ENCODE results near the gene SKP2. TPM values are rescaled to one million over a fixed set of nuclear protein-coding genes. Genes with fewer than 3 reads are reported as not detected.

SKP2 gene
- total and polyA plus RNA-seq, 5 donors from 2014 or later, result 13.9 to 22.8 (median 21.1) TPM

GRCh38 chr5:36217988-36218387, 66.1 kb downstream of the SKP2 start:
- no peak for DNase-seq
- Mint-ChIP-seq H3K4me1 (peaks cover 0 to 2% (median 0%) of the 10 kb centered on the region in 4 donors), H3K4me3 (no peak overlapping the region), H3K36me3 (peaks cover 28% of the 10 kb centered on the region), H3K27ac (no peak overlapping the region), H3K9me3 (no peaks in the 10 kb centered on the region), H3K27me3 (no peaks in the 10 kb centered on the region)
- Histone ChIP-seq H3K4me3 (ENCODE audit: low read depth, low read length) (no peak overlapping the region), H3K4me1 (ENCODE audit: control insufficient read depth, insufficient read depth, low read length, poor library complexity, severe bottlenecking) (no peaks in the 10 kb centered on the region), H3K27me3 (ENCODE audit: control insufficient read depth, insufficient read depth, low read length) (no peaks in the 10 kb centered on the region), H3K36me3 (ENCODE audit: control insufficient read depth, insufficient read depth, low read length) (peaks cover 32% of the 10 kb centered on the region), H3K9me3 (ENCODE audit: control insufficient read depth in 2 of 2, low read length in 2 of 2) (no peaks in the 10 kb centered on the region), H3K27ac (ENCODE audit: insufficient read depth, low read length, poor library complexity, severe bottlenecking) (no peak overlapping the region)
- ATAC-seq (ENCODE audit: low read depth in 2 of 2), result no peak

GRCh38 chr5:36222620-36223019, 70.7 kb downstream of the SKP2 start:
- ATAC-seq (ENCODE audit: low read depth in 2 of 2), result no peak

GRCh38 chr5:36227046-36227445, 75.1 kb downstream of the SKP2 start:
- no peaks in the 10 kb centered on the region for H3K27me3 Mint-ChIP-seq
- no peak for DNase-seq
- H3K27ac Mint-ChIP-seq, result peak overlapping the region in 1 of 3 donors; percentile 10
- Histone ChIP-seq H3K36me3 (ENCODE audit: control insufficient read depth, insufficient read depth, low read length) (peaks cover 12% of the 10 kb centered on the region), H3K4me1 (ENCODE audit: control insufficient read depth, insufficient read depth, low read length, poor library complexity, severe bottlenecking) (no peaks in the 10 kb centered on the region), H3K27ac (ENCODE audit: insufficient read depth, low read length, poor library complexity, severe bottlenecking) (no peak overlapping the region), H3K9me3 (ENCODE audit: control insufficient read depth in 2 of 2, low read length in 2 of 2) (no peaks in the 10 kb centered on the region), H3K4me3 (ENCODE audit: low read depth, low read length) (no peak overlapping the region), H3K27me3 (ENCODE audit: control insufficient read depth, insufficient read depth, low read length) (no peaks in the 10 kb centered on the region)
- peaks cover 0 to 6% (median 3%) of the 10 kb centered on the region in 4 donors for H3K4me1 Mint-ChIP-seq
- ATAC-seq (ENCODE audit: low read depth in 2 of 2), result no peak
- no peaks in the 10 kb centered on the region for H3K36me3 Mint-ChIP-seq
- H3K9me3 Mint-ChIP-seq, result peaks cover 0 to 5% (median 0%) of the 10 kb centered on the region in 7 donors
- H3K4me3 Mint-ChIP-seq, result no peak overlapping the region

More at GRCh38 chr5:36222620-36223019, 70.7 kb downstream of the SKP2 start:
- Mint-ChIP-seq H3K4me3 (no peak overlapping the region), H3K27me3 (no peaks in the 10 kb centered on the region), H3K9me3 (peaks cover 0 to 2% (median 0%) of the 10 kb centered on the region in 7 donors), H3K4me1 (no peaks in the 10 kb centered on the region), H3K36me3 (peaks cover 16% of the 10 kb centered on the region), H3K27ac (no peak overlapping the region)
- no peaks in the 10 kb centered on the region for H3K9me3 ChIP-seq (ENCODE audit: control insufficient read depth in 2 of 2, low read length in 2 of 2)
- peaks cover 28% of the 10 kb centered on the region for H3K36me3 ChIP-seq (ENCODE audit: control insufficient read depth, insufficient read depth, low read length)
- no peaks in the 10 kb centered on the region for H3K27me3 ChIP-seq (ENCODE audit: control insufficient read depth, insufficient read depth, low read length)
- DNase-seq, result no peak
- no peaks in the 10 kb centered on the region for H3K4me1 ChIP-seq (ENCODE audit: control insufficient read depth, insufficient read depth, low read length, poor library complexity, severe bottlenecking)
- H3K4me3 ChIP-seq (ENCODE audit: low read depth, low read length), result no peak overlapping the region
- H3K27ac ChIP-seq (ENCODE audit: insufficient read depth, low read length, poor library complexity, severe bottlenecking), result no peak overlapping the region

- Histone ChIP-seq H3K36me3 (ENCODE audit: control insufficient read depth, insufficient read depth, low read length) (peaks cover 11% of the 10 kb centered on the region), H3K4me3 (ENCODE audit: low read depth, low read length) (no peak overlapping the region), H3K4me1 (ENCODE audit: control insufficient read depth, insufficient read depth, low read length, poor library complexity, severe bottlenecking) (no peaks in the 10 kb centered on the region), H3K27me3 (ENCODE audit: control insufficient read depth, insufficient read depth, low read length) (no peaks in the 10 kb centered on the region), H3K27ac (ENCODE audit: insufficient read depth, low read length, poor library complexity, severe bottlenecking) (no peak overlapping the region), H3K9me3 (ENCODE audit: control insufficient read depth in 2 of 2, low read length in 2 of 2) (no peaks in the 10 kb centered on the region)
- Mint-ChIP-seq H3K4me1 (peaks cover 0 to 14% (median 8%) of the 10 kb centered on the region in 4 donors), H3K9me3 (peaks cover 0 to 5% (median 0%) of the 10 kb centered on the region in 7 donors), H3K27me3 (no peaks in the 10 kb centered on the region), H3K4me3 (no peak overlapping the region), H3K27ac (no peak overlapping the region), H3K36me3 (no peaks in the 10 kb centered on the region)
- DNase-seq (no peak), ATAC-seq (ENCODE audit: low read depth in 2 of 2) (no peak)
These were observed 76.6 kb downstream of the SKP2 start for GRCh38 chr5:36228505-36228904.

GRCh38 chr5:36230151-36230790, 78.4 kb downstream of the SKP2 start:
- Histone ChIP-seq H3K27me3 (ENCODE audit: control insufficient read depth, insufficient read depth, low read length) (no peaks in the 10 kb centered on the region), H3K36me3 (ENCODE audit: control insufficient read depth, insufficient read depth, low read length) (peaks cover 4% of the 10 kb centered on the region), H3K4me3 (ENCODE audit: low read depth, low read length) (no peak overlapping the region), H3K4me1 (ENCODE audit: control insufficient read depth, insufficient read depth, low read length, poor library complexity, severe bottlenecking) (no peaks in the 10 kb centered on the region), H3K9me3 (ENCODE audit: control insufficient read depth in 2 of 2, low read length in 2 of 2) (no peaks in the 10 kb centered on the region), H3K27ac (ENCODE audit: insufficient read depth, low read length, poor library complexity, severe bottlenecking) (no peak overlapping the region)
- DNase-seq (no peak), ATAC-seq (ENCODE audit: low read depth in 2 of 2) (no peak)
- Mint-ChIP-seq H3K27me3 (no peaks in the 10 kb centered on the region), H3K27ac (peak overlapping the region in 2 of 3 donors; percentile 54 to 57), H3K9me3 (peaks cover 0 to 2% (median 0%) of the 10 kb centered on the region in 7 donors), H3K4me1 (peaks cover 0 to 14% (median 8%) of the 10 kb centered on the region in 4 donors), H3K4me3 (no peak overlapping the region), H3K36me3 (no peaks in the 10 kb centered on the region)

- H3K36me3 ChIP-seq (ENCODE audit: control insufficient read depth, insufficient read depth, low read length), result no peaks in the 10 kb centered on the region
- H3K9me3 Mint-ChIP-seq, result peaks cover 0 to 2% (median 0%) of the 10 kb centered on the region in 7 donors
- no peaks in the 10 kb centered on the region for H3K4me1 ChIP-seq (ENCODE audit: control insufficient read depth, insufficient read depth, low read length, poor library complexity, severe bottlenecking)
- no peak for DNase-seq
- H3K4me3 ChIP-seq (ENCODE audit: low read depth, low read length), result no peak overlapping the region
- no peak overlapping the region for H3K27ac ChIP-seq (ENCODE audit: insufficient read depth, low read length, poor library complexity, severe bottlenecking)
- H3K27me3 ChIP-seq (ENCODE audit: control insufficient read depth, insufficient read depth, low read length), result no peaks in the 10 kb centered on the region
- H3K27me3 Mint-ChIP-seq, result no peaks in the 10 kb centered on the region
- peak overlapping the region in 1 of 4 donors; percentile 40 for H3K4me3 Mint-ChIP-seq
- ATAC-seq (ENCODE audit: low read depth in 2 of 2), result no peak
- H3K4me1 Mint-ChIP-seq, result peaks cover 0 to 15% (median 14%) of the 10 kb centered on the region in 4 donors
- no peaks in the 10 kb centered on the region for H3K36me3 Mint-ChIP-seq
- peak overlapping the region in 1 of 3 donors; percentile 5 for H3K27ac Mint-ChIP-seq
- H3K9me3 ChIP-seq (ENCODE audit: control insufficient read depth in 2 of 2, low read length in 2 of 2), result no peaks in the 10 kb centered on the region
These were observed 80.6 kb downstream of the SKP2 start for GRCh38 chr5:36232533-36232932.

Other genes starting within 250 kb of the SKP2 start
- not detected for gene CAPSL, start 213.5 kb upstream of the SKP2 start, total RNA-seq
- gene CAPSL, start 213.5 kb upstream of the SKP2 start, polyA plus RNA-seq, result not detected
- not detected for gene UGT3A1, start 160.7 kb upstream of the SKP2 start, total RNA-seq
- gene UGT3A1, start 160.7 kb upstream of the SKP2 start, polyA plus RNA-seq, result not detected
- gene UGT3A2, start 85.2 kb upstream of the SKP2 start, total RNA-seq, result not detected
- gene UGT3A2, start 85.2 kb upstream of the SKP2 start, polyA plus RNA-seq, result under 1 TPM in 3 of 4 donors, not detected in 1; 0.07 to 0.60 (median 0.20) TPM
- gene LMBRD2, start 224 bp upstream of the SKP2 start, total RNA-seq, result 11.0 TPM
- gene LMBRD2, start 224 bp upstream of the SKP2 start, polyA plus RNA-seq, result 1 to 10 TPM; 2.5 to 5.0 (median 3.7) TPM
- gene NADK2, start 89.8 kb downstream of the SKP2 start, total RNA-seq, result 10.9 TPM
- gene NADK2, start 89.8 kb downstream of the SKP2 start, polyA plus RNA-seq, result 1 to 10 TPM; 4.6 to 7.8 (median 6.4) TPM
- gene RANBP3L, start 149.8 kb downstream of the SKP2 start, total RNA-seq, result not detected
- not detected for gene RANBP3L, start 149.8 kb downstream of the SKP2 start, polyA plus RNA-seq

Data from CD4-positive, CD25-positive, alpha-beta regulatory T cell (primary cell).